HG03025 (cell line): Measurements from ENCODE around the gene RGS12.

Source experiments
- ATAC-seq: cut with Tn5 transposase; IDR thresholded peaks from one replicate; pipeline ENCODE4 v1.9.1; 2021; ENCODE audit warnings: mild to moderate bottlenecking, moderate library complexity; ENCODE audit not compliant: unreplicated experiment, low FRiP score

The RGS12 gene

GRCh38 chr4:3342182-3342854 is 49.5 kb downstream of the RGS12 start:
- no peak for ATAC-seq
